ENCODE data around the gene EXOSC7. TPM values are rescaled to one million over a fixed set of nuclear protein-coding genes. Genes with fewer than 3 reads are reported as not detected.

The EXOSC7 gene
- total RNA-seq, 2 experiments from 2014 or later = 28.1 to 28.4 TPM

- Mint-ChIP-seq H3K27me3 (no peaks in the 10 kb centered on the region), H3K4me1 (ENCODE audit: low read depth) (peaks cover 43% of the 10 kb centered on the region), H3K36me3 (ENCODE audit: low read depth) (peaks cover 97% of the 10 kb centered on the region), H3K27ac (no peak overlapping the region), H3K4me3 (no peak overlapping the region), H3K9me3 (no peaks in the 10 kb centered on the region)
- DNase-seq (no peak), ATAC-seq (ENCODE audit: poor library complexity) (no peak)
- no peak for TF ChIP-seq CTCF (IDR thresholded peaks at IDR 0.05)
- Histone ChIP-seq H3K27ac (ENCODE audit: low read depth in 1 of 2, low read length in 2 of 2) (no peak overlapping the region), H3K36me3 (ENCODE audit: insufficient read depth, low read length) (peaks cover 65% of the 10 kb centered on the region), H3K4me3 (ENCODE audit: low read length) (no peak overlapping the region), H3K4me1 (ENCODE audit: insufficient read depth, low read length) (peaks cover 22% of the 10 kb centered on the region), H3K27me3 (ENCODE audit: control insufficient read depth in 1 of 2, insufficient read depth in 2 of 2, low read length in 2 of 2) (no peaks in the 10 kb centered on the region), H3K9me3 (ENCODE audit: control insufficient read depth in 1 of 2, insufficient read depth in 1 of 2, low read length in 2 of 2) (no peaks in the 10 kb centered on the region)
- ChIA-PET POLR2A (interaction anchor here (1.6 kb wide), 1 partner anchor 25 kb away, joined by 4 read pairs; the partner anchor contains the start of genes EXOSC7 and ZDHHC3), CTCF (no interaction called here)
- intact Hi-C loops (cut with DNase I, micrococcal nuclease) = no loop called here
Measured at GRCh38 chr3:45000823-45001222, 24.8 kb downstream of the EXOSC7 start.

GRCh38 chr3:45001738-45002137, 25.7 kb downstream of the EXOSC7 start:
- H3K36me3 Mint-ChIP-seq (ENCODE audit: low read depth) = peaks cover 90% of the 10 kb centered on the region
- no peak overlapping the region for H3K4me3 ChIP-seq (ENCODE audit: low read length)
- intact Hi-C loops (cut with DNase I, micrococcal nuclease) = no loop called here

GRCh38 chr3:45002139-45002660, 26.2 kb downstream of the EXOSC7 start:
- Histone ChIP-seq H3K36me3 (ENCODE audit: insufficient read depth, low read length) (peaks cover 55% of the 10 kb centered on the region), H3K9me3 (ENCODE audit: control insufficient read depth in 1 of 2, insufficient read depth in 1 of 2, low read length in 2 of 2) (no peaks in the 10 kb centered on the region), H3K27me3 (ENCODE audit: control insufficient read depth in 1 of 2, insufficient read depth in 2 of 2, low read length in 2 of 2) (peaks cover 0 to 1% of the 10 kb centered on the region in 2 experiments), H3K4me3 (ENCODE audit: low read length) (no peak overlapping the region), H3K4me1 (ENCODE audit: insufficient read depth, low read length) (peaks cover 35% of the 10 kb centered on the region), H3K27ac (ENCODE audit: low read depth in 1 of 2, low read length in 2 of 2) (no peak overlapping the region)
- no peak overlapping the region for H3K4me3 Mint-ChIP-seq
- no peak for ATAC-seq (ENCODE audit: poor library complexity)
- DNase-seq = no peak
- POLR2A ChIA-PET = no interaction called here
- CTCF ChIA-PET = interaction anchor here (1.0 kb wide), 1 partner anchor 15 kb away, joined by 3 read pairs; no protein-coding TSS in a partner anchor
- H3K4me1 Mint-ChIP-seq (ENCODE audit: low read depth) = peaks cover 39% of the 10 kb centered on the region
- intact Hi-C loops (cut with DNase I, micrococcal nuclease) = no loop called here
- H3K9me3 Mint-ChIP-seq = no peaks in the 10 kb centered on the region
- peaks cover 89% of the 10 kb centered on the region for H3K36me3 Mint-ChIP-seq (ENCODE audit: low read depth)
- no peak for TF ChIP-seq CTCF (IDR thresholded peaks at IDR 0.05)
- H3K27ac Mint-ChIP-seq = peak overlapping the region; percentile 57
- no peaks in the 10 kb centered on the region for H3K27me3 Mint-ChIP-seq

More at GRCh38 chr3:45001738-45002137, 25.7 kb downstream of the EXOSC7 start:
- Mint-ChIP-seq H3K4me1 (ENCODE audit: low read depth) (peaks cover 36% of the 10 kb centered on the region), H3K4me3 (no peak overlapping the region), H3K27ac (no peak overlapping the region), H3K27me3 (no peaks in the 10 kb centered on the region), H3K9me3 (no peaks in the 10 kb centered on the region)
- no peaks in the 10 kb centered on the region for H3K9me3 ChIP-seq (ENCODE audit: control insufficient read depth in 1 of 2, insufficient read depth in 1 of 2, low read length in 2 of 2)
- ChIA-PET POLR2A (interaction anchor here (1.6 kb wide), 1 partner anchor 26 kb away, joined by 4 read pairs; the partner anchor contains the start of genes EXOSC7 and ZDHHC3), CTCF (interaction anchor here (0.7 kb wide), 1 partner anchor 17 kb away, joined by 3 read pairs; no protein-coding TSS in a partner anchor)
- H3K36me3 ChIP-seq (ENCODE audit: insufficient read depth, low read length) = peaks cover 56% of the 10 kb centered on the region
- DNase-seq = no peak
- no peak overlapping the region for H3K27ac ChIP-seq (ENCODE audit: low read depth in 1 of 2, low read length in 2 of 2)
- no peak for TF ChIP-seq CTCF (IDR thresholded peaks at IDR 0.05)
- peaks cover 30% of the 10 kb centered on the region for H3K4me1 ChIP-seq (ENCODE audit: insufficient read depth, low read length)
- ATAC-seq (ENCODE audit: poor library complexity) = no peak
- H3K27me3 ChIP-seq (ENCODE audit: control insufficient read depth in 1 of 2, insufficient read depth in 2 of 2, low read length in 2 of 2) = no peaks in the 10 kb centered on the region
